Epithelial cell of esophagus (primary cell): ENCODE results near the gene DYRK2.

Source experiments
- DNase-seq: peaks from one replicate; pipeline ENCODE4 v3.0.0; 2010; ENCODE audit warnings: low read depth
- H3K4me3 ChIP-seq: 2 replicates; pipeline ENCODE4 v1.5.1; 2011; ENCODE audit warnings: mild to moderate bottlenecking, low read length, control low read depth
- TF ChIP-seq, protein P1 (sequence below): IDR thresholded peaks from 2 replicates; pipeline ENCODE4 v1.5.1; 2011; ENCODE audit warnings: low read depth, mild to moderate bottlenecking, low read length, control low read depth, inconsistent platforms; ENCODE audit not compliant: insufficient read depth; ENCODE audit errors: missing control alignments

Gene DYRK2

DNA sequence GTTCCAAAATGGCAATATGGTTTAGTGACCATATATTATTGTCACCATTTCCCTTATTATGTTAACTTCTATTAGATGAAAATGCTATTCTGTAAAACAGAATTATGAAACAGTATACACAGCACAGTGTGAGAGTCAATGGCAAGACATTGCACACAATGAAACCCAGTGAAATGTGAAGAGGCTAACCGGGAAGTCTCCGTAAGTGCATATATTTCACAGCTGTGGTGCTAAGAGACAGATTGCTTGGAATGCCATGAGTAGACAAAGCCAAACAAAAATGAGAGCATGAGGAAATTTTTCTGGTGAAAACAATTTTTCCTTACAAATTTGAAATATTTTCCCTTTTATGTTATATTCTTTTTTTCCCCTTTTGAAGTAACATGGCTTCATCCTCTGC is 49.4 kb downstream of the DYRK2 start:
- DNase-seq = no peak
- TF ChIP-seq, protein P1, sequence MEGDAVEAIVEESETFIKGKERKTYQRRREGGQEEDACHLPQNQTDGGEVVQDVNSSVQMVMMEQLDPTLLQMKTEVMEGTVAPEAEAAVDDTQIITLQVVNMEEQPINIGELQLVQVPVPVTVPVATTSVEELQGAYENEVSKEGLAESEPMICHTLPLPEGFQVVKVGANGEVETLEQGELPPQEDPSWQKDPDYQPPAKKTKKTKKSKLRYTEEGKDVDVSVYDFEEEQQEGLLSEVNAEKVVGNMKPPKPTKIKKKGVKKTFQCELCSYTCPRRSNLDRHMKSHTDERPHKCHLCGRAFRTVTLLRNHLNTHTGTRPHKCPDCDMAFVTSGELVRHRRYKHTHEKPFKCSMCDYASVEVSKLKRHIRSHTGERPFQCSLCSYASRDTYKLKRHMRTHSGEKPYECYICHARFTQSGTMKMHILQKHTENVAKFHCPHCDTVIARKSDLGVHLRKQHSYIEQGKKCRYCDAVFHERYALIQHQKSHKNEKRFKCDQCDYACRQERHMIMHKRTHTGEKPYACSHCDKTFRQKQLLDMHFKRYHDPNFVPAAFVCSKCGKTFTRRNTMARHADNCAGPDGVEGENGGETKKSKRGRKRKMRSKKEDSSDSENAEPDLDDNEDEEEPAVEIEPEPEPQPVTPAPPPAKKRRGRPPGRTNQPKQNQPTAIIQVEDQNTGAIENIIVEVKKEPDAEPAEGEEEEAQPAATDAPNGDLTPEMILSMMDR = no peak
- no peak overlapping the region for H3K4me3 ChIP-seq

DNA sequence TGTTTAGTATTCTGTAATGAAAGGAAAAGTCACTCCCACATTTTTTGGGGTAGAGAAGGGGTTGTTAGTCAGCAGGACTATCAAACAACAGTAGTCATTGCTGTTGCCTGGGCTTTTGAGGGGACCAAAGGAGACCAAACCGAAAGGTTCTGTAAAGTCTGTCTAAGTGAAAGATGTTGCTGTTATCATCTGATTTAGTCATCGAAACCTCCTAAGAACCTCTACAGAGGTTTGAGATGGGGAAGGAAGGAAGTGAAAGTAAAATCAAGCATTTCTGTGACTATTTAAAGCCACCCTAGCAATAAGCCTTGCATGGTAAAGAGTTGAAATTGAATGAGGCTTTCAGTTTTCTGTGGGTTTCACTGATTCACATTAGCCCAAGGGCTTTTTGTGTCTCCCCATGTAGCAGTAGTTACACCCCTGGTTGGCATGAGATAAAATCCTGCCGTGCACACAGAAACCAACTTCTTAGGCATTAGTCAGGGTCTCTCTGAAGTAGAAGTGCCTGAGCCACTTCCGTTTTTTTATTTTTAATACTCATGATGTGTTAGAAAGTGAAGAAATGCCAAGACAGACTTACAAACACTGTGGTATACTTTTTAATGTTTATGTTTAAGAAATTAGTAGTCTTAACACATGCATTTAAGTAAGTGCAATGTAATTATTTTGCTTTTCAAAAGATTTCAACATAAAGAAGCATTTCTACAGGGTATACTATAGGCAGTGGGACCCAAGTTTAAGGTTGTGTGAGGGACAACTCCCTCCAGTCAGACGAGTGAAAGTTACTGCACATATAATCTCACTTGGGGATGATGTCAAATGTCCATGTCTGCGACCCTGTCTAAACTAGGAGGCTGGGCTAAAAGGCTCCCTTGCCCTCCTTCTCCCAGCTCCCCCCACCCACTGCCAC is 50.4 kb downstream of the DYRK2 start:
- DNase-seq = peak; percentile 83
- H3K4me3 ChIP-seq = no peak overlapping the region
- TF ChIP-seq, protein P1 = no peak

DNA sequence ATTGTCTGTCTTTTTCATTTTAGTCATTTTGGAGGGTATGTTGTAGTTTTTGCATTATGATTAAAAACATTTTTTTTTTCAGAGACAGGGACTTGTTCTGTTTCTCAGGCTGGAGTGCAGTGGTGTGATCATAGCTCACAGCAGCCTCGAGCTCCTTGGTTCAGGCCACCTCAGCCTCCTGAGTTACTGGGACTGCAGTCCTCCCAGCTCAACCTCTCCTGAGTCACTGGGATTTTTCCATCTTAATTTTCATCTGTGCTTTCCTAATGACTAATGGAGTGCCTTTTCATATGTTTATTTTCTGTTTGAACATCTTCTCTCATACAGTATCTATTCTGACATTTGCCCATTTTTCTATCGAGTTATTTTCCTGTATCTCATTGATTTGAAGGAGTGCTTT is 52.6 kb downstream of the DYRK2 start:
- H3K4me3 ChIP-seq = no peak overlapping the region
- TF ChIP-seq, protein P1 = no peak
- DNase-seq = peak; percentile 57

DNA sequence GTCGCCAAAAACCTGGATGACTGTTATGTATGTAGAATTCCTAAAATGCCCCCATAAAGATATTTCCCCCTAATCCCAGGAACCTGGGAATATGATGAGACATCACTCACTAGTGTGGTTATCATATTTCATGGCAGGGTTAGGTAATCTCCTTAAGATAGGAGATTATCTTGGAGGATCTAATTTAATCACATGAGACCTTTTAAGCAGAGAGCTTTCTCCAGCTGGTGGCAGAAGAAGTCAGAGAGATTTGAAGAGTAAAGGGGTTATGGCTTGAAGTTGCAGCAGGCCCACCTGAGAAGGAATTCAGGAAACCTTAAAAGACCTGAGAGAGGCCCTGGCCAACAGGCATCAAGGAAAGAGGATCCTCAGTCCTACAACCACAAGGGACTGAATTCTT is 53.6 kb downstream of the DYRK2 start:
- DNase-seq = no peak
- H3K4me3 ChIP-seq = no peak overlapping the region
- TF ChIP-seq, protein P1 = no peak

DNA sequence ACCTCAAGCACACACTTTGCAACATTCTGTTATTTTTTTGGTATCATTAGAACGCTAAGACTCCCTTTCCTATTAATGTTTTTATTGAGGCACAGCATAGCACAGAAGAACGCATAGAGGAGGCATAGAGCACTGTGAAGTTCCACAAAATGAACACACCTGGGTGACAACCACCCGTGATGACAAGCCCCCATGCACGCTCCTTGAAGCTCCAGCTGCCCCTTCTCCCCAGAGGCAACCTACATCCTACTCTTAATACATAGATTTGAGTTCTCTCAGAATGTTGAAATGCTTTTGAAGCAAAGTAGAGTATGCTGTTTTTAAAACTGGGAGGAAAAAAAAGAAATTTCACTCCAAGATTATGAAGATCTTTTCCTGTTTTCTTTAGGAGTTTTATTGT is 55.5 kb downstream of the DYRK2 start:
- TF ChIP-seq, protein P1 = no peak
- no peak for DNase-seq
- H3K4me3 ChIP-seq = no peak overlapping the region

DNA sequence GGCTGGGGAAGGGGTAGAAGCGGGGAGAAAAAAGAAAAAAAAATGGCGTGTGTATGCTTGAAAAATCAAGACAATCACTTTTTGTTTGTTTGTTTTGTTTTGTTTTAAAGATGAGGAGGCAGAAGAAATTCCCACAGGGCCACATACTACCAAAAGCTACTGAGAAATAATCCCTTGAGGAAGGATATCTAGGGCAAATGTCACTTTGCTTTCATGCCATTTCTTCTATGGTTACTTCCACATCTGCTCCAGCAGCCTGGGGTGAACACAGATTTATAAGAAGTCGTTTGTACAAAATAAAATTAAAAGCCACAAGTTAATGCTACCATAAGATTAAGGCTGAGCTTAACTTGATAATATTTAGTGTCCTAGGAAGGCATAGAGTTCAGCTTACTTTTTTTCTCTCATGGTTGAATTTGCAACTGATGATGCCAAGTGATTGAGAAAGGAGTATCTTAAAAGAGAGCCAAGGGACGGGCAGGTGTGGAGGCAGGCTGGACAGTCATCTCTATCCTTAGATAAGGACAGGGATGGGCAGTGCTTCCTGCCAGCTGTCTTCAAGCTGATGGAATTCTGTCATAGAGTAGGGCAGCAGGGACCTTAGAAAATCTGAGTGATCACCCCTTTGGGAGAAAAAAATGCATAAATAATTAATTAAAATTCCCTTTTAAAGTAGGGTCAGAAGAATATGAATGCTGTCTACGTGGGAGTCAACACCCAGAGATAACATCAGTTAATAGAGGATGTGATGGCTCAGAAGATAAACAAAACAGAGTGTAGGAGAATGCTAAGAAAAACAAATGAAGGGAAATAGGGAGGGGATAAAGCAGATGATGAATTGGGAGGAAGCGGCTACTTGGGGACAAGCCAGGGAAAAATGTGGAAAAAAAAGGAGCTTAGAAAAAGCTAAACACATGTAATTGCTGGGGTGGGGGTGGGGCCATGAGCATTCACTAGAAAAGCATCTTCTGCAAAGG is 57.1 kb downstream of the DYRK2 start:
- TF ChIP-seq, protein P1 = no peak
- no peak overlapping the region for H3K4me3 ChIP-seq
- DNase-seq = no peak
